GM18867 (cell line): Measurements from ENCODE around the gene P3H2.
"Not testable (repeated sequence)": the region's sequence is repeated elsewhere in the genome, so short reads cannot be mapped to it uniquely, and the experiment has no call there.

Experiments used
- ATAC-seq: cut with Tn5 transposase; IDR thresholded peaks from one replicate; pipeline ENCODE4 v1.9.1; 2021; ENCODE audit warnings: mild to moderate bottlenecking, moderate library complexity; ENCODE audit not compliant: unreplicated experiment

Gene P3H2, protein sequence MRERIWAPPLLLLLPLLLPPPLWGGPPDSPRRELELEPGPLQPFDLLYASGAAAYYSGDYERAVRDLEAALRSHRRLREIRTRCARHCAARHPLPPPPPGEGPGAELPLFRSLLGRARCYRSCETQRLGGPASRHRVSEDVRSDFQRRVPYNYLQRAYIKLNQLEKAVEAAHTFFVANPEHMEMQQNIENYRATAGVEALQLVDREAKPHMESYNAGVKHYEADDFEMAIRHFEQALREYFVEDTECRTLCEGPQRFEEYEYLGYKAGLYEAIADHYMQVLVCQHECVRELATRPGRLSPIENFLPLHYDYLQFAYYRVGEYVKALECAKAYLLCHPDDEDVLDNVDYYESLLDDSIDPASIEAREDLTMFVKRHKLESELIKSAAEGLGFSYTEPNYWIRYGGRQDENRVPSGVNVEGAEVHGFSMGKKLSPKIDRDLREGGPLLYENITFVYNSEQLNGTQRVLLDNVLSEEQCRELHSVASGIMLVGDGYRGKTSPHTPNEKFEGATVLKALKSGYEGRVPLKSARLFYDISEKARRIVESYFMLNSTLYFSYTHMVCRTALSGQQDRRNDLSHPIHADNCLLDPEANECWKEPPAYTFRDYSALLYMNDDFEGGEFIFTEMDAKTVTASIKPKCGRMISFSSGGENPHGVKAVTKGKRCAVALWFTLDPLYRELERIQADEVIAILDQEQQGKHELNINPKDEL

DNA sequence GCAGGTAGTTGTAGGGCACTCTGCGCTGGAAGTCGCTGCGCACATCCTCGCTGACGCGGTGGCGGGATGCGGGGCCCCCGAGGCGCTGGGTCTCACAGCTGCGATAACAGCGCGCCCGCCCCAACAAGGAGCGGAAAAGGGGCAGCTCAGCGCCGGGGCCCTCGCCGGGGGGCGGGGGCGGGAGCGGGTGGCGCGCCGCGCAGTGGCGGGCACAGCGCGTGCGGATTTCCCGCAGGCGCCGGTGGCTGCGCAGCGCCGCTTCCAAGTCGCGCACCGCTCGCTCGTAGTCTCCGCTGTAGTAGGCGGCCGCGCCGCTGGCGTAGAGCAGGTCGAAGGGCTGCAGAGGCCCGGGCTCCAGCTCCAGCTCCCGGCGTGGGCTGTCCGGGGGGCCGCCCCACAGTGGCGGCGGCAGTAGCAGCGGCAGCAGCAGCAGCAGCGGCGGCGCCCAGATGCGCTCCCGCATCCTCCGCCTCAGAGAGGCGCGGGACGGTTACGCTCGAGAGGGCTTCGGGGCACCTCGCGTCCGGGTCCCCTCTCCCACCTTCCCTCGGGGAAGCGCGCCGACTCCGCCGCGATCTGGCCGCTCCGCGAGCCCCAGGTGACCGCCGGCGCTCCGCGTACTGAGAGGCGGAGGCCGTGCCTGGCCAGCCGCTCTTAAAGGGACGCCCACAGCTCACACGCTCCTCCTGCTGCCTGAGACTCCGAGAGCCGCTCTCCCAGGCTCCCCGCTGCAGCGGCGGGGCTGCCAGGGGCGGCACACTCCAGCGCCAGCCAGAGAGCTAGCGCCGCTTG is at the start of gene P3H2:
TSS of gene P3H2 (minus strand) at position 629 of the 792 bp plus-strand sequence. CDS start at position 463, 166 bp downstream.
- peak; percentile 91 for ATAC-seq

DNA sequence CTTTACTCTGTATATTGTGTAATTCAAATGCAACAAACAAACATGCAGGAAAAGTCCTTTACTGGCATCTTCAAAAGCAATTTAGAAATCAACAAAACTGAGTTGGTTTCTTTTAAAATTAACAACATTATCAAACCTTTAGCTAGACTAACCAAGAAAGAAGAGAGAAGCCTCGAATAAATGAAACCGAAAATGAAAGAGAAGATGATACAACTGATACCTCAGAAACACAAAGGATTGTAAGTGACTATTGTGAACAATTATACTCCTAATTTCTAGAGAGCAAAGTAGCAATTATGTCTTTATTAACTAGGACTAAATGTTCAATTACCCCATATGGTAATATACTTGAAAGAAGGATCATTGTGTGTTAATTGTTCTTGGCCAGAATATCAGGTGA is 49.2 kb upstream of the P3H2 start:
- peak; percentile 80 for ATAC-seq

DNA sequence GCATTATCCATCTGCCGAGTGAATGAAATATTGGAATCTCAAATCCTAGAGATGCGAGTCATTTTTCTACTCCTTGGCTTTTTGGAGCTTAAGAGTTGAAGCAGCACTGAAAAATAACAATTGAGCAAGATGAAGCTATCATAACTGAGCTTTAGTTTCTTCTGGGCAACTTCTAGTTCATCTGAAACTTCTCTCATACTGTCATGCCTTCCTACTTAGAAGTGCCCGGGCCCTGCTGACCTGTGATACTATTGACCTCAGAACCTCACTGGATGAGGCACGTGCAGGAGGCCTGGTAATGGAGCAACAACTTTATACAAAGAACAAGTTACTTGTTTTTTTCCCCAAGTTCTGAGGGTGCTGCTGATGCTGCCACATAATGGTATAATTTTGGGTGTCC is 48.5 kb upstream of the P3H2 start:
- ATAC-seq, result peak; percentile 48

DNA sequence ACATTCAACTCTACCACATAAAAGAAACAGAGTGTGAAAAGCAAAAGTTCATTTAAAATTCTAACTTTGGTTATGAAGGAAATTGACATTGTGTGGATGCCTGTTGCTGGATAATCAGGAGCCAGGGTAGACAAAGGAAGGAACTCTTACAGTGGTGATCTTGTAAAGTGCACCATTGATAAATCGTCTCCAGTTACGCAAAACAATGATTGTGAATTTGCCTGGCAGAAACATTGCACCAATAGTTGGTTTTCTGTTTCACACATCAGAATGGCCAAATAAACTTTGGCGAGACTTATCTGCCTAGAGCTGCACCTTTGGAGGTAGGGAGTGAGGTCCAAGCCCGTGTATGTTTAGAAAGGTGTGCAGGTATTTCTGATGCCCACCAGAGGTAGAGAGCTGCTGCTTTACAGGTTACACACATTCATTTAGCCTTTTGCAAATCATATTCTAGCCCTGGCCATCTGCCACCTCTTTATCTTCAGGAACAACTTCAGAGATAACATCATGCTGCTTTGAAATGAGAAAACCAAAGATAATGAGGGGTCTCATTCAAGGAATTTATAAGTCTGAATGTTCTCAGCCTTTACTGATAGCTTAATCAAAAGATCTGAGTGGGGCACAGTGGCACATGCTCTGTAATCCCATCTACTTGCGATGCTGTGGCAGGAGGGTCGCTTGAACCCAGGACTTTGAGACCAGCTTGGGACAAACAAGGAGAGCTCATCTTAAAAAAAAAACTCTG is 47.4 kb upstream of the P3H2 start:
- no peak for ATAC-seq

DNA sequence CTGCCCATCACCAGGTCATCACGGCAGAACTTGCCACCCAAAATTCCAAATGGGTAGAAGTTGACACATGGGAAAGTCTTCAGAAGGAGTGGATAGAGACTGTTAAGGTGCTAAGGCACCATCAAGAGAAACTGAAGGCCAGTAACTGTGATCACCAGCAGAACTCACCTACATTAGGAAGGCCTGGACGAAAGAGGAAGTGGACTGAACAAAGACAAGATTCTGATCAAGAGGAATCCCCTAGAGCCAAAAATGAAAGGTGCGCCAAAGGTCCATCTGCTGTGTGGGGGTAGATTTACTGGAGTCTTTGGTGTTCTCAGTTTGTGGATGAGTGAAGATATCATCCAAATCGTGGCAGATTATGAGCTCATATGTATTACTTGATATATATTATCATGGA is 46.3 kb upstream of the P3H2 start:
- ATAC-seq, result peak; percentile 62

DNA sequence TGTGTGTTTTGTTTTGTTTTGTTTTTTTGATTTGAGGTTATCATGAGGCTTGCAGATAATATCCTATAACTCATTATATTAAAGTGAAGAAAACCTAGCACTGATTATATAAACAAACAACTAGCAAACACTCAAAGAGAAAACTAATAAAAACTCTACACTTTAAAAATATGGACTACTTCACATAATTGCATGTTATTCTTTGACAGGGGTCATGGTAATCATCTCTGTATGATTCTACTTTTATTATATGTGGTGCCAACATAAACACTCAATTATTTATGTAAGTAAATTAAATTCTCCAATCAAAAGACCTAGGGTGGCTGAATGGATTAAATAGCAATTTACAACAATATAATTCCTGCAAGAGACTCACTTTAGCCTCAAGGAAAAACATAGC is 44.6 kb upstream of the P3H2 start:
- no peak for ATAC-seq

DNA sequence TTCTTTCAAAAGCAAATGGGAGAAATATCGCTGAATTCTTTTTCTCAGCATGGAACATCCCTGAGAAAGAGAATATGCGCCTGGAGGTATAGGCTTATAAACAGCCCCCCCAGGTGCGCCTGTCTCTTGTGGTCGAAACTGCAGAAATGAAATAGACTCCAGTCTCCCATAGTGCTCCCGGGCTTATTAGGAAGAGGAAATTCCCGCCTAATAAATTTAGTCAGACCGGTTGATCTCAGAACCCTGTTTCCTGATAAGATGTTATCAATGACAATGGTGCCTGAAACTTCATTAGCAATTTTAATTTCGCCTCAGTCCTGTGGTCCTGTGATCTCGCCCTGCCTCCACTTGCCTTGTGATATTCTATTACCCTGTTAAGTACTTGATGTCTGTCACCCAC is 41.3 kb upstream of the P3H2 start:
- ATAC-seq, result not testable (repeated sequence)

DNA sequence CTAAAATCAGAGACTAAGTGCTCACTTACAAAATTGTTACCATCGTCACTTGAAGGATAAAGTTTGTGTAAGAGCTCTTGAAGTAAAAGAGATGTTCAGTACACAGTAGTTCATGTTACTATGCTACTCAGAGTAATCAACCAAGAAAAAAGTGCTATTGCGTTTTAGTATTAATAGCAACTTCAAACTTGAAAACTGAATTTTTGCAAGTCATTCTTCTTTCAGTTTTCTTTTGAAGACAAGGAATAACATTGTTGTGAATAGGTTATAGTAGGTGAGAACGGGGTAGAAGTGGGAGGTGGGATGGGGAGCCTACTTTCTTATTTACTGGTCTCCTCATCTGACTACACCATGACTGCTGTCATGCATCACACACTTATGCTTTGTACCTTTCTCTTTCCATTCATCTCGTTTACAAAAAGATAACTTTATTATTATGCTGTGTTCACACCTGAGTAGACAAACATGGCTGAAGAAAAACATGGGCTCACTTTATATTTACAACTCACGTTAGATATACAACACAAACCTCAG is 39.3 kb upstream of the P3H2 start:
- peak; percentile 66 for ATAC-seq

DNA sequence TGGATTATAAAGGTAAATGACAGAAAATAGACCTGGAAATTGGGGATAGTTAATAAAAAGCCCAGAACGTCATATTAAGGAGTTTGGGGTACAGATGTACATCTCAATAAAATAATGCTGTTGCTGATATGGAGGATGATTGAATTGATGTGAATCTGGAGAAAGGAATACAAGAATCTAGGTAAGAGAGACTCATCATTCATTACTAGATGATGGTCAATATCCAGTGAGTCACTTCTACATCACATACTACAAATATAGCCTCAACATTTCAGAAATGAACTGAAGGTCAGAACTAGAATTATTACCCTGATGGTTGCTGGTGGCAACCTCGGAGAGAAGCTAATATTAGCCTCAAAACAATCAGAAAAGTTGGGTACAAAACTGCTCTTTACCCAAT is 37.6 kb upstream of the P3H2 start:
- ATAC-seq, result no peak

DNA sequence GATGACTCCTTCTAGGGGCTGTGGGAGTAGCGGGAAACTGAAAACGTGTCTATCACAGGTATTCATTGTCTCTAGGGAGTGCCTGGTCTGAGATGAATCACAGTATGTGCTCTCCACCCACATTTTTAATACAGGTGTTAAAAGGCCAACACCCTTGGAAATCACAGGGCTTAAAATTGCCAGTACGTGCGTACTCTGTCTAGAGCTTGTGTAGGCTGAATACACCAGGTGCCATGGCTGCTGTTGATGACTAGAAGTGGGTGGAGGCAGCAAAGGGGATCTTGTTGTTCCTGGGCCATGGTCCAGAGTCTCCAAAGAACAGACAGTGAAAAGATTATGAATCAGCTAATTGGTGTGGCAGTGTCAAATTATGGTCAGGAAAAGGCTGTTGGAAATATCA is 35.1 kb upstream of the P3H2 start:
- ATAC-seq, result no peak

DNA sequence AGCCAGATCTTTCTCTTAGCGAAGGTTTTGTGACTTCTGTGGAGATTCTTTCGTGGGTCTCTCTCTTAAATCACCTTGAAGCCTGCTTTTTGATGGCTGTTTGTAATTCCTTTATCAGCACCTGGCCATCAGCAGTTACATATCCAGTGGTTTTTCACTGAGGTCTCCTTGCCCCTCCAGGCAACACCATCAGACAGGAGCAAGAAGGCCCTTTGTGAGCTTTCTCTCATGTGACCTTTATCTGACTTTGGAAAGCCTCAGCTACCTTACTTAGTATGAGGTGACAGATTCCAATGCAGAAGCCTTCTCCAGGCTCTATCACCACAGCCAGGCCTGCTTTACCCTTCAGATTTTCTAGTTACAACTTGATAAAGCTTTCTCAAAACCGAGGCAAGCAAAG is 30.0 kb upstream of the P3H2 start:
- no peak for ATAC-seq

DNA sequence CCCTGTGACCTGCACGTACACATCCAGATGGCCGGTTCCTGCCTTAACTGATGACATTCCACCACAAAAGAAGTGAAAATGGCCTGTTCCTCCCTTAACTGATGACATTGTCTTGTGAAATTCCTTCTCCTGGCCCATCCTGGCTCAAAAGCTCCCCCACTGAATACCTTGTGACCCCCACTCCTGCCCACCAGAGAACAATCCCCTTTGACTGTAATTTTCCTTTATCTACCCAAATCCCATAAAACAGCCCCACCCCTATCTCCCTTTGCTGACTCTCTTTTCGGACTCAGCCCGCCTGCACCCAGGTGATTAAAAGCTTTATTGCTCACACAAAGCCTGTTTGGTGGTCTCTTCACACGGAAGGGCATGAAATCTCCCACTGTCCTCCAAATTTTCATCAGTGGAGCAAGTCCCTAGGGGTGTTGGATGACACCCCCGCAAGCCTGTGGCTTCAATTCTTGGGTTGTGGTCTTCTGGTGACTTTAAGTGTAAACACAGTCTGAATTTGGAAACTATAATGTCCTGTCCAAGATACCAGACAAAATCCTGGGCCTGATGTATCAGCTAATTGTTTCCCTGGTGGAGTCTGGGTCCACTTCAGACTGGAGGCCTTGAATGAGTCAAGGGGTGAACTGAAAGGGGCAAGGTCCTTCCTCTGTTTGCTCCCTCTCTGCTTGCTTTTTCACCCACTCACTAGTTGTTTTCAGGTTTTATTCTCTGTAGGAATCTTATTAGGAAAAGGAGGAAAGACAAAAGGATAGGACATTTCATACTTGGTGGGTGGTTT is 29.3 kb upstream of the P3H2 start:
- not testable (repeated sequence) for ATAC-seq

DNA sequence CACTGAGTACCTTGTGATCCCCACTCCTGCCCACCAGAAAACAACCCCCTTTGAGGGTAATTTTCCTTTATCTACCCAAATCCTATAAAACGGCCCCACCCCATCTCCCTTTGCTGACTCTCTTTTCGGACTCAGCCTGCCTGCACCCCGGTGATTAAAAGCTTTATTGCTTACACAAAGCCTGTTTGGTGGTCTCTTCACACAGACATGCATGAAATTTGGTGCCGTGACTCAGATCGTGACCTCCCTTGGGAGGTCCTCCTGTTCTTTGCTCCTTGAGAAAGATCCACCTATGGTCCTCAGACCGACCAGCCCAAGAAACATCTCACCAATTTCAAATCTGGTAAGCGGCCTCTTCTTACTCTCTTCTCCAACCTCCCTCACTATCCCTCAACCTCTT is 24.1 kb upstream of the P3H2 start:
- ATAC-seq, result not testable (repeated sequence)

DNA sequence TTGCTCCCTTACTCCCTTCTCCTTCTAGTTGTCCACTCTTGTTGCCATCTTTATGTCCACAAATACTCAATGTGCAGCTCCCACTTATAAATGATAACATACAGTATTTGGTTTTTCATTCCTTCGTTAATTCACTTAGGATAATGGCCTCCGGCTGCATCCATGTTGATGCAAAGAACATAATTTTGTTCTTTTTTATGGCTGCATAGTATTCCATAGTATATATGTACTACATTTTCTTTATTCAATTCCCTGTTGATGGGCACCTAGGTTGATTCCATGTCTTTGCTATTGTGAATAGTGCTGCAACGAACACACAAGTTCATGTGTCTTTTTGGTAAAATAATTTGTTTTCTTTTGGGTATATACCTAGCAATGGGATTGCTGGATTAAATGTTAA is 21.3 kb upstream of the P3H2 start:
- no peak for ATAC-seq

DNA sequence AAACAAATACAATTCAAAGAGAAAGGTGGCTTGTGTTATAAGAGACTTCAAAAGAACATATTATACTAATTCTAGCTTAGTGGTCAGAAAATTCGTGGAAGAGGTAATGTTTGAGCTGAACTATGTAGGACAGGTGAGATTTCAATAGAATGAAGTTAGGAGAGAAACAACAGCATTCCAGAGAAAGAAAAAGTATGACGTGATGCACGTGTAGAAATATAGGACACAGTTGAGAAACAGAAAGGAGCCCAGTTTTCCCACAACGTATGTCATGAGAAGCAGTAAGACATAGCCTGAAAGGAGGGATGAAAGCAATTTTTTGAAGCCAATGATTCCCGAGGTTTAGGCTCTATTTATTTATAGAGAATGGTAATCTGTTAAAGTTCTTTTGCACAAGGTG is 18.7 kb upstream of the P3H2 start:
- ATAC-seq, result no peak

DNA sequence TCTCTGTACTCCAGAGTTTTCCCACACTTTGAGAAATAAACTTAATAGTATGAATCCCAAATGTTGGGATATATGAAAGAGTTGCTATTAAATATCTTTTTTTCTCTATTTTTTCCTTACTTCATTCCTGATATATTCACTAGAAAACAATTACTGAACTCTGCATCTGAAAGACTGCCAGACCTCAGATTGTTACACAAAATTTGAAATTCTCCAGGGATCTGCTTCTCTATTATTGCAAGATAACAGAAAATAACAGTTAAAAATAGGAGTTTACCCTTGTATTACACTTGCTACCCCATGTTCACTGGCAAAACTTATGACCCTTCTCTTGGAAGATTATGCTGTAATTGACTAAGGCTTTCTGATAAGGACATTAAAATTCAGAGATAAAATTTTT is 11.7 kb upstream of the P3H2 start:
- no peak for ATAC-seq

DNA sequence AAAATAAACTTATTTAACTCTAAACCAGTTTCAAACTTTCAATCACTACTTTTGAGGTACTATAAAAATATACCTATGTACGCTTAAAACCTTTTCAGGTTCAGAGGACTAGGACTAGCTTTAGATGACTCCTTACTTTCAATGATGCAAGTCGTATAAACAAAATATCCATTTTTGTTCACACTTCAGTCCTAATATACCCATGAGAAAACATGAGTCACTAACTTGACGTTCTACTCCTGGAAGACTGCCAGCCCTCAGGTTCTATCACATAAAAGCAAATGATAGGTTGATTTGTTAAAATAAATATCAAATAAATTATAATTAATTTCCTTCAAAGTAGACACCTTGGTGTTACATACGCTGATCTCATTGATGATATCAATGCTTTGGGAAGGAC is 10.6 kb upstream of the P3H2 start:
- ATAC-seq, result no peak

DNA sequence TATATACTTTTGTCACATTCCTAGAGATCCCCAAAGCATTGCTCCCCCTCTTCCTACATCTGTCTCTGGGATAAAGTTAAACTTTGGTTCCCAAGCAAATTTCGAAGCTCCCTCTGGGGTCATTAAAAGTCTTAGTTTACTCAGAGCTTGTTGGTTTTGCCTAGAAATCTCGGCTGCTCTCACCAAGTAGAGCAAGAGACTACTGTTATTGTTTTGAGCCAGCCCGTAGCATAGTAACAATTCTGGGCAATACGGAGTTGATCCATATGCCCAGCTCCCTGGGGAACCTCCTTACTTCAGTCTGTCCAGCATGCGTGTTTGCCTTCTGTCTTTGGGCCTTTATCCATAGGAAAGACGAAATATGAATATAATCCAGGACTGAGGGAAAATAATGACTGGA is 10.0 kb upstream of the P3H2 start:
- no peak for ATAC-seq

DNA sequence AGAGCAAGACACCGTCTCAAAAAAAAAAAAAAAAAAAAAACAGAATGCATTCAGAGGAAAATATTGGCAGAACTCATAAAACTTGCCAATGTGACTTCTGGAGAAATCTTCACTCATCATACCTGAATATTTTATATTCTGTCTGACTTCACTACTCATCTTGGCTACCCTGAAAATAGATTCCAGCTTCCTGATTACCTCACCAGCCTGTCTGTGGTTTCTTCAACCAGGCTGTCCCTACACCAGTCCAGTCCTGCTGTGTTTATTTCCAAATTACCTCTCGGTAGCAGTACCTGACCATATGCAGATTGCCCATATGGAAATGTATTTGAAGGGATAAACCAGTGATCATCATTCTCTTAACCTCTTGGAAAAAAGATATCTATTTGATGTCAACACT is 9.3 kb upstream of the P3H2 start:
- ATAC-seq, result no peak

DNA sequence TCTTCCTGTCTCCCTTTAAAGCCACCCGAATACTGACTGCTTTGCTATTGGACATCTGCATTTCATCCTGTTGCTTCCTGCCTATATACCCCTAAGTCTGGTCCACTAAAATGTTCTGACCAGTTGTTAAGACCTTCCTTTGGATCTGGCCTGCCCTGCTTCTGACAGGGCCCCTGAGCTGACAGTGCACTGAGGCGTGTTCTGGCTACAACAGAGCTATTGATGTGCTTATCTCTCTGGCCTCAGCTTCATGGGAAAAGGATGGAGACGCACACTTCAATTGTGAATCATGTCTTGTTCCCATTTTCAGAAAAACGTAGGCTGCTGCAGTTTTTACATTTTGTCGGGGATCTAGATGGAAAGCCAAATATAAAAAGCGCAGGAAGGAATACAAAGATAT is 7.1 kb upstream of the P3H2 start:
- ATAC-seq, result no peak
